ENCODE data around the gene SYT9.

The SYT9 gene

DNA sequence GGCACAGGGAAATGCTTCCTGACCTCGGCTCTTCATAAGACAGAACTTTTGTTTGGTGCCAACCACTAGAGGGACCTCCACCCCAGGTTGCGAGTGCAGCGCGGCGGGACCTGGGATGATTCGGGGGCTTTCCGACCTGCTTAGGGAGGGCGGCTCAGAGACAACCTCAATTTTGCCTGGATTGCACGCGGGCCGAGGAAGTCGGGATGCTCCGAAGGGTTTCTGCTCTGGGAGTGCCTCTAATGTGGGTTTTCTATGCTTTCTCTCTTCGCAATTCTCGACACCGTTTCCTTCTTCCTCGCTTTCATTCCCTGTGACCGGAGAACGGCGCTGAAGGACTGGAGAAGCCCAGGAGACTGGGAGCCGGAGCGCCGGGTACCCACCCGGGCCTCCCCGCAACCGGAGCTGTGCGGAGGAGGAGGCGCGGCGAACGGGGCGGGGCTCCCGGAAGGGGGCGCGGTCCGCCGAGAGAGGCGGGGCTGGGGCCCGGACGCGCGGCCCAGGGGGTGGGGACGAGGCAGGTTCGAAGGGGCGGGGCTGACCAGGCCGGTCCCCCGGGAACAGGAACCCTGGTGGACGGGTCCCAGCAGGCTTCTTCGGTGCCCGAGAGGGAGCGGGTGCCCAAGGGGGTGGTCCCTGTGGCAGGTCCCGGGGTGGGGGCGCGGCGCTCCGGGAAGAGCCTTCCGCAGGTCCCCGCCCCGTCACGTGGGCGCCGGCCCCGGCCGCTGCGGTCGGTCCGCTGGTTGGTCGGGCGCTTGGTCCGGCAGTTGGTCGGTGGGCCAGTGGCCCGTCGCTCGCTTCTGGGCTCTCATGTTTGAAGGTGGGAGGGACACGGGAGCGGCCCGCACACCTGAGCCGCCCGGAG is 261.8 kb downstream of the SYT9 start, which contains the start of gene PPFIBP2:
Gene PPFIBP2, plus strand, starts transcription at position 766 of the 865 bp plus-strand sequence. CDS start 35,477 bp downstream, outside the sequence.
- H3K4me1 ChIP-seq (ENCODE audit: control insufficient read depth, insufficient read depth, low read length): no peaks in the 10 kb centered on the region
- no peak within 1 kb of the TSS for H3K27ac ChIP-seq (ENCODE audit: extremely low read depth, low read depth, low read length)
- POLR2A ChIA-PET: no interaction called here
- TF ChIP-seq BCL11B (tag by site-specific recombination; IDR thresholded peaks at IDR 0.05; ENCODE audit: low read depth) (no peak), ZNF266 (tag by site-specific recombination; IDR thresholded peaks at IDR 0.05; ENCODE audit: low read depth) (no peak), ZNF335 (tag by site-specific recombination; conservative IDR thresholded peaks at IDR 0.05) (peak; percentile 94), ZNF404 (tag by site-specific recombination; IDR thresholded peaks at IDR 0.05) (no peak), ZNF146 (tag by site-specific recombination; IDR thresholded peaks at IDR 0.05) (no peak), ZNF558 (tag by site-specific recombination; IDR thresholded peaks at IDR 0.05) (no peak), ZNF654 (tag by site-specific recombination; IDR thresholded peaks at IDR 0.05; ENCODE audit: low read depth) (peak; percentile 33; the same call in 1 of the 2 replicates), ZNF549 (tag by site-specific recombination; IDR thresholded peaks at IDR 0.05) (no peak), ZBTB21 (tag by site-specific recombination; IDR thresholded peaks at IDR 0.05) (no peak), ZBTB20 (tag by site-specific recombination; IDR thresholded peaks at IDR 0.05) (peak; percentile 7; the same call in 1 of the 2 replicates), ZSCAN23 (tag by site-specific recombination; IDR thresholded peaks at IDR 0.05) (no peak), SP3 (tag by site-specific recombination; IDR thresholded peaks at IDR 0.05) (peak; percentile 78), ZNF23 (tag by site-specific recombination; IDR thresholded peaks at IDR 0.05; ENCODE audit: borderline replicate concordance) (no peak), ZNF571 (tag by site-specific recombination; IDR thresholded peaks at IDR 0.05) (no peak), RBAK (tag by site-specific recombination; IDR thresholded peaks at IDR 0.05) (no peak), ZNF560 (tag by site-specific recombination; IDR thresholded peaks at IDR 0.05; ENCODE audit: borderline replicate concordance) (no peak), ZNF521 (tag by site-specific recombination; IDR thresholded peaks at IDR 0.05) (no peak), ZNF292 (tag by site-specific recombination; IDR thresholded peaks at IDR 0.05; ENCODE audit: borderline replicate concordance, low read depth) (no peak), ZNF341 (tag by site-specific recombination; IDR thresholded peaks at IDR 0.05; ENCODE audit: low read depth) (peak; percentile 93), KLF16 (tag by site-specific recombination; IDR thresholded peaks at IDR 0.05) (peak; percentile 54; the same call in 1 of the 2 replicates), ZNF2 (tag by site-specific recombination; IDR thresholded peaks at IDR 0.05) (peak; percentile 83), KLF1 (tag by site-specific recombination; IDR thresholded peaks at IDR 0.05) (0 out of 2 replicates have a peak, but pooled peaks have one; percentile 5), ZNF366 (tag by site-specific recombination; conservative IDR thresholded peaks at IDR 0.05) (no peak), ZNF785 (tag by site-specific recombination; IDR thresholded peaks at IDR 0.05) (no peak)
- TF ChIP-seq, protein P1, sequence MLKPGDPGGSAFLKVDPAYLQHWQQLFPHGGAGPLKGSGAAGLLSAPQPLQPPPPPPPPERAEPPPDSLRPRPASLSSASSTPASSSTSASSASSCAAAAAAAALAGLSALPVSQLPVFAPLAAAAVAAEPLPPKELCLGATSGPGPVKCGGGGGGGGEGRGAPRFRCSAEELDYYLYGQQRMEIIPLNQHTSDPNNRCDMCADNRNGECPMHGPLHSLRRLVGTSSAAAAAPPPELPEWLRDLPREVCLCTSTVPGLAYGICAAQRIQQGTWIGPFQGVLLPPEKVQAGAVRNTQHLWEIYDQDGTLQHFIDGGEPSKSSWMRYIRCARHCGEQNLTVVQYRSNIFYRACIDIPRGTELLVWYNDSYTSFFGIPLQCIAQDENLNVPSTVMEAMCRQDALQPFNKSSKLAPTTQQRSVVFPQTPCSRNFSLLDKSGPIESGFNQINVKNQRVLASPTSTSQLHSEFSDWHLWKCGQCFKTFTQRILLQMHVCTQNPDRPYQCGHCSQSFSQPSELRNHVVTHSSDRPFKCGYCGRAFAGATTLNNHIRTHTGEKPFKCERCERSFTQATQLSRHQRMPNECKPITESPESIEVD (tag by site-specific recombination; IDR thresholded peaks at IDR 0.05): no peak
- TF ChIP-seq, protein P2, sequence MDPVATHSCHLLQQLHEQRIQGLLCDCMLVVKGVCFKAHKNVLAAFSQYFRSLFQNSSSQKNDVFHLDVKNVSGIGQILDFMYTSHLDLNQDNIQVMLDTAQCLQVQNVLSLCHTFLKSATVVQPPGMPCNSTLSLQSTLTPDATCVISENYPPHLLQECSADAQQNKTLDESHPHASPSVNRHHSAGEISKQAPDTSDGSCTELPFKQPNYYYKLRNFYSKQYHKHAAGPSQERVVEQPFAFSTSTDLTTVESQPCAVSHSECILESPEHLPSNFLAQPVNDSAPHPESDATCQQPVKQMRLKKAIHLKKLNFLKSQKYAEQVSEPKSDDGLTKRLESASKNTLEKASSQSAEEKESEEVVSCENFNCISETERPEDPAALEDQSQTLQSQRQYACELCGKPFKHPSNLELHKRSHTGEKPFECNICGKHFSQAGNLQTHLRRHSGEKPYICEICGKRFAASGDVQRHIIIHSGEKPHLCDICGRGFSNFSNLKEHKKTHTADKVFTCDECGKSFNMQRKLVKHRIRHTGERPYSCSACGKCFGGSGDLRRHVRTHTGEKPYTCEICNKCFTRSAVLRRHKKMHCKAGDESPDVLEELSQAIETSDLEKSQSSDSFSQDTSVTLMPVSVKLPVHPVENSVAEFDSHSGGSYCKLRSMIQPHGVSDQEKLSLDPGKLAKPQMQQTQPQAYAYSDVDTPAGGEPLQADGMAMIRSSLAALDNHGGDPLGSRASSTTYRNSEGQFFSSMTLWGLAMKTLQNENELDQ (tag by site-specific recombination; IDR thresholded peaks at IDR 0.05; ENCODE audit: low read depth): no peak
- TF ChIP-seq, protein P3, sequence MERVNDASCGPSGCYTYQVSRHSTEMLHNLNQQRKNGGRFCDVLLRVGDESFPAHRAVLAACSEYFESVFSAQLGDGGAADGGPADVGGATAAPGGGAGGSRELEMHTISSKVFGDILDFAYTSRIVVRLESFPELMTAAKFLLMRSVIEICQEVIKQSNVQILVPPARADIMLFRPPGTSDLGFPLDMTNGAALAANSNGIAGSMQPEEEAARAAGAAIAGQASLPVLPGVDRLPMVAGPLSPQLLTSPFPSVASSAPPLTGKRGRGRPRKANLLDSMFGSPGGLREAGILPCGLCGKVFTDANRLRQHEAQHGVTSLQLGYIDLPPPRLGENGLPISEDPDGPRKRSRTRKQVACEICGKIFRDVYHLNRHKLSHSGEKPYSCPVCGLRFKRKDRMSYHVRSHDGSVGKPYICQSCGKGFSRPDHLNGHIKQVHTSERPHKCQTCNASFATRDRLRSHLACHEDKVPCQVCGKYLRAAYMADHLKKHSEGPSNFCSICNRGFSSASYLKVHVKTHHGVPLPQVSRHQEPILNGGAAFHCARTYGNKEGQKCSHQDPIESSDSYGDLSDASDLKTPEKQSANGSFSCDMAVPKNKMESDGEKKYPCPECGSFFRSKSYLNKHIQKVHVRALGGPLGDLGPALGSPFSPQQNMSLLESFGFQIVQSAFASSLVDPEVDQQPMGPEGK (tag by site-specific recombination; IDR thresholded peaks at IDR 0.05): no peak
- TF ChIP-seq, protein P4, sequence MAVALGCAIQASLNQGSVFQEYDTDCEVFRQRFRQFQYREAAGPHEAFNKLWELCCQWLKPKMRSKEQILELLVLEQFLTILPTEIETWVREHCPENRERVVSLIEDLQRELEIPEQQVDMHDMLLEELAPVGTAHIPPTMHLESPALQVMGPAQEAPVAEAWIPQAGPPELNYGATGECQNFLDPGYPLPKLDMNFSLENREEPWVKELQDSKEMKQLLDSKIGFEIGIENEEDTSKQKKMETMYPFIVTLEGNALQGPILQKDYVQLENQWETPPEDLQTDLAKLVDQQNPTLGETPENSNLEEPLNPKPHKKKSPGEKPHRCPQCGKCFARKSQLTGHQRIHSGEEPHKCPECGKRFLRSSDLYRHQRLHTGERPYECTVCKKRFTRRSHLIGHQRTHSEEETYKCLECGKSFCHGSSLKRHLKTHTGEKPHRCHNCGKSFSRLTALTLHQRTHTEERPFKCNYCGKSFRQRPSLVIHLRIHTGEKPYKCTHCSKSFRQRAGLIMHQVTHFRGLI (tag by site-specific recombination; IDR thresholded peaks at IDR 0.05): peak; percentile 59
- TF ChIP-seq, protein P5, sequence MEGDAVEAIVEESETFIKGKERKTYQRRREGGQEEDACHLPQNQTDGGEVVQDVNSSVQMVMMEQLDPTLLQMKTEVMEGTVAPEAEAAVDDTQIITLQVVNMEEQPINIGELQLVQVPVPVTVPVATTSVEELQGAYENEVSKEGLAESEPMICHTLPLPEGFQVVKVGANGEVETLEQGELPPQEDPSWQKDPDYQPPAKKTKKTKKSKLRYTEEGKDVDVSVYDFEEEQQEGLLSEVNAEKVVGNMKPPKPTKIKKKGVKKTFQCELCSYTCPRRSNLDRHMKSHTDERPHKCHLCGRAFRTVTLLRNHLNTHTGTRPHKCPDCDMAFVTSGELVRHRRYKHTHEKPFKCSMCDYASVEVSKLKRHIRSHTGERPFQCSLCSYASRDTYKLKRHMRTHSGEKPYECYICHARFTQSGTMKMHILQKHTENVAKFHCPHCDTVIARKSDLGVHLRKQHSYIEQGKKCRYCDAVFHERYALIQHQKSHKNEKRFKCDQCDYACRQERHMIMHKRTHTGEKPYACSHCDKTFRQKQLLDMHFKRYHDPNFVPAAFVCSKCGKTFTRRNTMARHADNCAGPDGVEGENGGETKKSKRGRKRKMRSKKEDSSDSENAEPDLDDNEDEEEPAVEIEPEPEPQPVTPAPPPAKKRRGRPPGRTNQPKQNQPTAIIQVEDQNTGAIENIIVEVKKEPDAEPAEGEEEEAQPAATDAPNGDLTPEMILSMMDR (tag by site-specific recombination; IDR thresholded peaks at IDR 0.05): peak; percentile 54

More for the DNA sequence above, 261.8 kb downstream of the SYT9 start, which contains the start of gene PPFIBP2:
- no peaks in the 10 kb centered on the region for H3K9me3 ChIP-seq (ENCODE audit: control insufficient read depth, insufficient read depth, low read depth, low read length)
- H3K4me3 ChIP-seq (ENCODE audit: low read depth, low read length): peak within 1 kb of the TSS; percentile 82
- CTCF ChIA-PET: interaction anchor here (0.5 to 3.5 kb wide), 26 partner anchors 8 to 714 kb away, joined by 3 to 23 read pairs (median 4); partner anchors contain the start of gene OR6A2
- H3K36me3 ChIP-seq (ENCODE audit: control insufficient read depth in 2 of 2, insufficient read depth in 1 of 2, low read length in 2 of 2): no peaks in the 10 kb centered on the region
